ENCODE measurements around the gene RIN1. TPM values are rescaled to one million over a fixed set of nuclear protein-coding genes. Genes with fewer than 3 reads are reported as not detected.
"Not testable (repeated sequence)": the region's sequence is repeated elsewhere in the genome, so short reads cannot be mapped to it uniquely, and the experiment has no call there.

RIN1 gene
- total RNA-seq, 4 donors from 2014 or later = 1.8 to 26.6 (median 8.6) TPM

DNA sequence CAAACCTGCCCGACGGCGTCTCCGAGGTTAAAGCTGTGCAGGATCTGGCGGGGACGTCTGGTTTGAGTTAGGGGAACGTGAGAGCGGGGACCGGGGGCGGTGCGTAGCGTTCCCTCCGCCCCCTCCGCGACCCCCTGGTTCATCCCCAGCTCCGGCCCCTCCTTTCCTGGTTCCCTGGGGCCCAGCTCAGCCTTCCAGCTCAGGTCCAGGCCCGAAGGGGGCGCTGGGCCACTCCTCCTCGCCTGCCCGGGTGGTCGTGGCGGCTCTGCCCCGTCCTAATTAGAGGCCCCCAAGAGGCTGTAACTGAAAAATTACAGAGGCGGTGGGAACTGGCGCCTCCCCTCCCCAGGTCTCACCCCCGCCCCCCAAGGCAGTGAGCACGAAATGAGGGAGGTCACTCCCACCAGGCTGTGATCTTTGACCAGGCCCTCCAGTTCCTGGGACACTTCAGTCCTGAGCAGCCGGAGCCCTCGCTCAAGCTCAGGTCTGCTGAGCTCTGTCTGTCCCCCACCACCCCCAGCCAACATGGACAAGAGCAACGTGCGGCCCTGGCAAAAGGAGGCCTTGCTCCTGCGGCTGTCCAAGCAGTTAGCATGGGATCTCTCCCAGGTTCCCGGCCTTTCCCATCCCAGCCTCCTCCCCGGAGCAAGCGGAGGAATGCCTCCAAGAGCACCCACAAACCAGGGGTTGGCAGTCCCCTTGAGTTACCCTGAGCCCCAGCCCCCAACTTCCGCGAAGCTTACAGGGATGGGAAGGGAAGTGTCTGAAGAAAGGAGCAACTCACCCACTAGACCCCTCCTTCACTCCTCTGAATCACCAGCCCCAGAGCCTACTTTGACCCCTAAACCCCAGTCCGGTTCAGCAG is 22.7 kb downstream of the RIN1 start:
- intact Hi-C loops (cut with DNase I; ENCODE audit: low total_unique reads) = no loop called here
- H3K9me3 ChIP-seq = no peaks in the 10 kb centered on the region
- no peaks in the 10 kb centered on the region for H3K27me3 ChIP-seq
- peak overlapping the region; percentile 43 to 45 for H3K4me3 ChIP-seq
- peak; percentile 42 to 74 for DNase-seq
- peak overlapping the region; percentile 86 to 93 for H3K27ac ChIP-seq
- peaks cover 0 to 16% of the 10 kb centered on the region in 2 donors for H3K4me1 ChIP-seq
- TF ChIP-seq POLR2A (IDR thresholded peaks at IDR 0.05) = no peak
- TF ChIP-seq, protein P1, sequence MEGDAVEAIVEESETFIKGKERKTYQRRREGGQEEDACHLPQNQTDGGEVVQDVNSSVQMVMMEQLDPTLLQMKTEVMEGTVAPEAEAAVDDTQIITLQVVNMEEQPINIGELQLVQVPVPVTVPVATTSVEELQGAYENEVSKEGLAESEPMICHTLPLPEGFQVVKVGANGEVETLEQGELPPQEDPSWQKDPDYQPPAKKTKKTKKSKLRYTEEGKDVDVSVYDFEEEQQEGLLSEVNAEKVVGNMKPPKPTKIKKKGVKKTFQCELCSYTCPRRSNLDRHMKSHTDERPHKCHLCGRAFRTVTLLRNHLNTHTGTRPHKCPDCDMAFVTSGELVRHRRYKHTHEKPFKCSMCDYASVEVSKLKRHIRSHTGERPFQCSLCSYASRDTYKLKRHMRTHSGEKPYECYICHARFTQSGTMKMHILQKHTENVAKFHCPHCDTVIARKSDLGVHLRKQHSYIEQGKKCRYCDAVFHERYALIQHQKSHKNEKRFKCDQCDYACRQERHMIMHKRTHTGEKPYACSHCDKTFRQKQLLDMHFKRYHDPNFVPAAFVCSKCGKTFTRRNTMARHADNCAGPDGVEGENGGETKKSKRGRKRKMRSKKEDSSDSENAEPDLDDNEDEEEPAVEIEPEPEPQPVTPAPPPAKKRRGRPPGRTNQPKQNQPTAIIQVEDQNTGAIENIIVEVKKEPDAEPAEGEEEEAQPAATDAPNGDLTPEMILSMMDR (IDR thresholded peaks at IDR 0.05) = peak in 1 of 4 experiments; percentile 13
- H3K36me3 ChIP-seq = no peaks in the 10 kb centered on the region

DNA sequence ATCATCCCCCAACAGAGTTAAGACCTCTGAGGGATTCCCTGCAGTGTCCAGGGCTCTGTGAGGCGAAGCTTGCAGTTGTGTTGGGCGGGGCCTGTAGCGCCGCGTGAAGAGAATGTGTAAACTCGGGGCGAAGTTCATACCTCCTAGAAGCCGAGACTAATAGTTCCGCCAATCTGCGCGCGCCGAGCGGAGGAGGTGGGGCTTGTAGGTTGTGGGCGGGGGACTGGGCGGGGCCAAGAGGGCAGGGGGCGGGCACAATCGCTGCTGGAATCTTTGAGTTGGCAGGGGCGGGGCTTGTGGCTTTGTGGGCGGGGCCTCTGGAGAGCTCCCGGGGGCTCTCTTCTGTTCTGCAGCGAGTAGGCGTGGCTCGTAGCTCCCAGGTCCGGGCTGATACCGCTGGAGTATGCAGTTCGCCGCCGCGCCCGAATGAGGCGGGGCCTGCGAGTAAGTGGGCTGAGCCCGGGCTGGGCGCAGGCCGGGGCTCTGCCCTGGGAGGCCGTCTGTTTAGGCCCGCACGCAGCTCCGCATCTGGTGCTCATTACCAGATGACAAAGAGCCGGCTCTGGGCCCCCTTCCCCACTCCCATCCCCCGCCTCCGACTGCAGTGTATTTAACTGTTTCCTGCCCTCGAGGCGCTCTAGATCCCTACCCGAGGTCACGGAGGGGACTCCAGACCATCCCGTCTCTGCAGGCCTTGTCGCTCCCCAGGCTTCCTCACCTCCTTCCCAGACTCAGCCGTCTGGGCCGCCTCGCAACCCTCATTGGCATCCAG is 23.5 kb downstream of the RIN1 start:
- intact Hi-C loops (cut with DNase I; ENCODE audit: low total_unique reads) = no loop called here
- no peaks in the 10 kb centered on the region for H3K36me3 ChIP-seq
- no peaks in the 10 kb centered on the region for H3K27me3 ChIP-seq
- peak overlapping the region; percentile 86 to 93 for H3K27ac ChIP-seq
- H3K4me3 ChIP-seq = peak overlapping the region; percentile 43 to 45
- H3K9me3 ChIP-seq = no peaks in the 10 kb centered on the region
- DNase-seq = peak; percentile 99
- peaks cover 0 to 10% of the 10 kb centered on the region in 2 donors for H3K4me1 ChIP-seq
- TF ChIP-seq POLR2A (IDR thresholded peaks at IDR 0.05) = peak; percentile 30 to 58
- TF ChIP-seq, protein P1 (IDR thresholded peaks at IDR 0.05) = no peak

DNA sequence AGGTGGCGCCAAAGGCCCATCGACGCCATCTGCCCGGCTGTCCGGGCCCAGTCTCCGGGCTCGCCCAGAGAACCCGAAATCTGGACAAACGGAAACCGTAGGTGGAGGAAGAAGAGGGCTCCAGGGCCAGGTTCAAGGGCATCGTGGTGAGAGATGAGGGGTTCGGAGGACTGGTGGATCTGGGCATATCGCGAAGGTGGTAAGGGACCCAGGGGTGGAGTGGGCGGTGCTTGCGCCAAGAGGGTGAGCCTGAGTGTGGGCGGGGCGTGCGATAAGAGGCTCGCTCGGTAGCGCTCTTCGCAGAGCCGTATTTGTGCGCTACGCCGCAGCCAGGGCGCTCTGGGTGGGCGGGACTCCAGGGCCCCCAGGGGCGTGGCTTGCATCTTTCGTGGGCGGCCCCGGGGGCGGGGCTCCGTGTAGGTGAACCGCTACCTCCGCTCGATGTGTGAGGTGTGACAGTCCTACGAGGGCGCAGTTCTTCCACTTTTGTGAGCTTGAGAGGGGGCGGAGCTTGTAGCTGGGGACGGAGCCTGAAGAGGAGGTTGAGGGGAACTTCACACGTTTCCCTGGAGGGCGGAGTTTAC is 24.2 kb downstream of the RIN1 start:
- Histone ChIP-seq H3K9me3 (no peaks in the 10 kb centered on the region), H3K27ac (peak overlapping the region; percentile 86 to 93), H3K4me3 (peak overlapping the region; percentile 43 to 45), H3K4me1 (peaks cover 0 to 8% of the 10 kb centered on the region in 2 donors), H3K36me3 (no peaks in the 10 kb centered on the region), H3K27me3 (no peaks in the 10 kb centered on the region)
- DNase-seq = peak; percentile 92 to 94
- intact Hi-C loops (cut with DNase I; ENCODE audit: low total_unique reads) = no loop called here
- TF ChIP-seq POLR2A (IDR thresholded peaks at IDR 0.05) = peak; percentile 53 to 69
- TF ChIP-seq, protein P1 (IDR thresholded peaks at IDR 0.05) = peak; percentile 20 to 98 (median 96)

DNA sequence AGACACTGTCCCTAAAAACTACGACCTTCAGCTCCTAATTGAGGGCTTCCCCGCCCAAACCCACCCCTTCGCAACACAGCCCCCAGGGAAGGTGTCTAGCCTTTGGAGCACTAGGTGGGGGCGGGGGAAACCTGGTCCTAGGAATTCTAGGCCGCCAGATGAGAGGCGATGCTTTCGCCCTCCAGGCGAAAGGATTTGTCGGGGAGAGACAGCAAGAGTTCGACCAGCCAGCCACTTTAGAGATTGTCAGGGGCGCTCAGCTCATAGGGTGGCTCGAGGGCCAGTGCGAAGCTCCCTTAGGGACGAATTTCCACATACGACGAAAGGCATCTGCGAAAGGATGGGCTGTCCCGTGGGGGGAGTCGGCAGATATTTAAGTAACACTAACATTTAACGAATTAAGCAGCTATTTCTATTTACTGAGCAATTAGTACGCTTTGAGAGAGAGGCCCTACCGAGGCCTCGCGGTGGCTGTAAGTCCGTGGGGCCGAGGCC is 24.7 kb downstream of the RIN1 start:
- Histone ChIP-seq H3K36me3 (no peaks in the 10 kb centered on the region), H3K27me3 (no peaks in the 10 kb centered on the region), H3K4me3 (peak overlapping the region; percentile 43 to 45), H3K9me3 (no peaks in the 10 kb centered on the region), H3K4me1 (peaks cover 0 to 8% of the 10 kb centered on the region in 2 donors), H3K27ac (peak overlapping the region; percentile 86 to 93)
- intact Hi-C loops (cut with DNase I; ENCODE audit: low total_unique reads) = no loop called here
- TF ChIP-seq, protein P1 (IDR thresholded peaks at IDR 0.05) = peak in 1 of 4 experiments; percentile 93
- no peak for TF ChIP-seq POLR2A (IDR thresholded peaks at IDR 0.05)
- DNase-seq = no peak

DNA sequence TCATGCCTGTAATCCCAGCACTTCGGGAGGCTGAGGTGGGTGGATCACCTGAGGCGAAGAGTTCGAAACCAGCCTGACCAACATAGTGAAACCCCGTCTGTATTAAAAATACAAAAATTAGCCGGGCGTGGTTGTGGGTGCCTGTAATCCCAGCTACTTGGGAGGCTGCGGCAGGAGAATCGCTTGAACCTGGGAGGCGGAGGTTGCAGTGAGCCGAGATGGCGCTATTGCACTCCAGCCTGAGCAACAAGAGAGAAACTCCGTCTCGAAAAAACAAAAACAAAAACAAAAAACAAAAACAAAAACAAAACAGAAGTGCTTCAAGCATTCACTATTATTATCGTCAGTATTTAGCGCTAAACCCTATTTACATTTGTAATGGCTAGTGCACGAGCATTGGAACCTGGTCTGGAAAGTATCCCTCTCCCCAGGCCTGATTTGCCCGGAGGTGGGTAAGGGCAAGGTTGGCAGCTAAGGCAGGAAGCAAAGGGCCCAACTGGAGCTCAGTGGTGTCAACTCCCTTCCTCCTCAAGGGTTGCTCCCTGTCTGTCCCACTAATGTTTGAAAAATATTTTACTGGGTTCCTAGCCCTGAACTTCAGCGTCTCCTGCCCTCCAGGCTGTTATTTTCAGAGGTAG is 25.3 kb downstream of the RIN1 start:
- intact Hi-C loops (cut with DNase I; ENCODE audit: low total_unique reads); H3K27me3 ChIP-seq; H3K9me3 ChIP-seq; DNase-seq; H3K4me1 ChIP-seq; H3K36me3 ChIP-seq; H3K4me3 ChIP-seq: not testable (repeated sequence)
- peak overlapping the region in 1 of 2 donors; percentile 93 for H3K27ac ChIP-seq

Measured in uterus (tissue), 4 donors.